HG02943 (cell line): ENCODE data around the gene TMEM184B.

Experiments used
- ATAC-seq: cut with Tn5 transposase; IDR thresholded peaks from one replicate; pipeline ENCODE4 v1.9.1; 2021; ENCODE audit warnings: mild to moderate bottlenecking, low read depth, moderate library complexity; ENCODE audit not compliant: unreplicated experiment

TMEM184B gene

DNA sequence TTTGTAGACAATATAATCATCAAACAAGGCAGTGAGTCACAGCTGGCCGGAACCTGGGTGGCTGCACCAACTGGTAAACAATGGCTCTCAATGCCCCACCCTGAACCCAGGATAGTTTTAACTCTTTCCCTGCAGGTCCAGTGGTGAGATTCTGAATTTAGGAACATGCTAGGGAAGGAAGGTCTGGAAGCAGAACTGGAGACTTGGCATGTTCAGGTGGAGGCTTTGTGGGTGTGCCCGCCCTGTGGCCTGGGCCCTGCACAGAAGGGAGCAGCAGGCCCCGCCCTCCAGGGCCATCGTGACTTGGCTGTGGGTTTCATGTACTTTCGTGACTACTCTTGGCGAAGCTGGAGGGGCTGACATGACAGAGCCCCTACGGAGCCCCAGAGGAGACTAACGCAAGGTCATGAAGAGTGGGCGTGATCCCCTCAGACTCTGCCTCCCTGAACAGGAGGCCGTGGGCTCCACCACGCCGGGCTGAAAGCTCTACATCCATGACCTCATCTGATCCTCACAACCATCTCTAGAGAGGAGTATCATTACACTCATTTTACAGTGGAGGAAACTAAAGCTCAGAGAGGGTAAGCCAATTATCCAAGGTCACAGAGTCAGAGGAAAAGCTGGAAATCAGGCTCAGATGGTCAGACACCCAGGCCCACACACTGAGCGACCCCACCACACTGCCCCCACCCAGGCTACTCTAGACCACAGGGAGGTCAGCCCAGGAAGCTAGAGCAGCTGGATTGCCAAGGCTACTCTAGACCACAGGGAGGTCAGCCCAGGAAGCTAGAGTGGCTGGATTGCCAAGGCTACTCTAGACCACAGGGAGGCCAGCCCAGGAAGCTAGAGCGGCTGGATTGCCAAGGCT, 43.7 kb downstream of the TMEM184B start:
- ATAC-seq, result no peak

DNA sequence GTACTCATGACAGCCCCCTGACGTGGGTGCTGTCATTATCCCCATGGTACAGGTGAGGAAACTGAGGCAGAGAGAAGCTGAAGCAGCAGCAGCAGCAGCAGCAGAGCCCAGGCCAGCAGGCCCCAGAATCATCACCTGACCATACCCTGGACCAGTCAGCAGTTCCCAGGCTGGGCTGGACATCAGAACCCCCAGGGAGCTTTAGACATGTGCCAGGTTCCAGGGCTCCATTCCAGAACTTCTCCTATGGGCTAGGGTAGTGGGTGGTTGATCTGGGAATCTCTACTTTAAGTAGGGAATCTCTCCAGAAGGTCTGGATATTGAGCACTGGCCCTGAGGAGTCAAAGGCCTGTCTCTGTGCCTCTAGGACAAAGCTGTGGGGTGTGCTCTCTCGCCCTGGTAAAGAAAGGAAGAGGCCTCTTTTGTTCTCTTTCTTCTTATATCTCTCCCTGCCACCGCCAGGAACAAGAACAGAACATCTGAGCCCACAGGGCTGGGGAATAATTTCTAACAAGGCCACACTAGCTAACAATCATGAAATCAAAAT, 44.4 kb downstream of the TMEM184B start:
- ATAC-seq, result no peak

DNA sequence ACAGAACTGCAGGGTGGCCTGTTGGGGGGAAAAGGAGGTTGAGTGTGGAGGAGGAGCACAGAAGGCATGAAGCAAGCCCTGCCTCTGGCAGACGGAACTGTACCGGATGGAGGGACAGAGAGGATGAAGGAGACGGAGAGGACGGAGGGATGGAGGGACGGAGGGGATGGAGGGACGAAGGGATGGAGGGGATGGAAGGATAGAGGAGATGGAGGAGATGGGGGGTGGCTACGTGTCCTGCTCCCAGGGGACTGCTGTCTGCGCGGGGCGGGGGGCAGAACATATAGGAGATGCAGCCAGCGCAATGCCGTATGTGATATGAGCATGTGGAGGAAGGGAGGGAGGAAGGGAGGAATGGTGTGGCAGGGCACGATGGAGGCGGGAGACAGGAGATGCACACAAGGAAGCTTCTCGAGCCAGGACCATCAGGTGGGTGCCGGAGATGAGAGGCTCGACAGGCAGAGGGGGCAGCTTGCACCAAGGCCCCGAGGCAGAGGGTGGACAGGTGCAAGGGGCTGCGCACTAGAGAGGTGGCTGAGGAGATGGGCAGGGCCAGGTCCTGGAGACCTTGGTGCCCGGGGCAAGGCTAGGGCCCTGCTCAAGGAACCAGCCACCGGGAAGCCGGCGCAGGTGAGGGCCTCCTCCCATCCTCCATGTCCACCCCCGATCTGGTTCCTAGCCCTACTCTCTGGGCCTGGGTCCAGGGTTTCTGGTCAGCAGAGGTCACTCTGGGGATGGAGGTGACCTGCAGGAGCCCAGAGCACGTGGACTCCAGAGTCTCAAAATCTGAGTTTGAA, 45.8 kb downstream of the TMEM184B start:
- no peak for ATAC-seq

DNA sequence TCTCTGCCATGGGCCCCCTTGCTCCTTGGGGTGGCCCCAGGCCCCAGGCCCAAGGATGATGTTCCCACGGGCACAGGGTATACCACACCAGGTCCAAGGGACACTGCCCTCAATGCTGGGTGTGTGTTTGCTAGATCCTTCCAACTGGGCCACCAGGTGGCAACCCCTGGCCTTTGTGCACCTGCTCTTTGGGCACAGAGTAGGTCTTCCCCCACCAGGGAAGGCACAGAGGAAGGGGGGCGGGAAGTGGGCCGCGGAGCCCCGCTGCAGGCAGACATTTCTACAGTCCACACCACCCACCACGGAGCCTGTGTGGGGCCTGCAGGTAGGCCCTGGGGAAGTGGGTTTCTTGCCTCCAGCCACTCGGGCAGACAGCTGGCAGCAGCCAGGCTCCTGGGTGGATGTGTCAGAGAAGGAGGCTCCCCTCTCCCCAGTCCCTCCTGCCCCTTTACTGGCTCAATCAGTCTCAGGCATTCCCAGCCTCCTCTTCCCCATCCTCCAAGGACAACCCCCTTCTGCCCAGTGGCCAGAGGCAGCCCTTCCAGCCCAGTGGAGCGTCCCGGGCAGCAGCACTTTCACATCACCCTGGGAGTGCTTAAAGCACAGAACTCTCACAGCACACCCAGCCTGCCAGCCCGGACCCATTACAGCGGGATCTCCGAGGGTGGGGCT, 49.4 kb downstream of the TMEM184B start:
- no peak for ATAC-seq

DNA sequence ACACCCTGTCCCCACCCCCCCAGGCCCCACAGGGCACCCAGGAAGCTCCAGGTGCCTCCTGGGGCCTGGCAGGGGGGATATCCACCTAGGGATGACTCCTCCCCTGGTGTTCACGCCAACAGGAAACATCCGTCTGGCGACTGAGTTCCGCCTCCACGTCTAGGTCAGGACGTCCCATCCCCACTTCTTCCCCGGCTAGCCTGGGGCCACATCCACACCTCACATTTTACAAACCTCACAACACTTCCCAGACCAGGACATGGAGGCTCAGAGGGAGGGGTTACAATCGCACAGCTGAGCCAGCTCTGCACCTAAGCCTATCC, 50.1 kb downstream of the TMEM184B start:
- ATAC-seq, result no peak

GRCh38 chr22:38221908-38222796, 50.7 kb downstream of the TMEM184B start:
- no peak for ATAC-seq

DNA sequence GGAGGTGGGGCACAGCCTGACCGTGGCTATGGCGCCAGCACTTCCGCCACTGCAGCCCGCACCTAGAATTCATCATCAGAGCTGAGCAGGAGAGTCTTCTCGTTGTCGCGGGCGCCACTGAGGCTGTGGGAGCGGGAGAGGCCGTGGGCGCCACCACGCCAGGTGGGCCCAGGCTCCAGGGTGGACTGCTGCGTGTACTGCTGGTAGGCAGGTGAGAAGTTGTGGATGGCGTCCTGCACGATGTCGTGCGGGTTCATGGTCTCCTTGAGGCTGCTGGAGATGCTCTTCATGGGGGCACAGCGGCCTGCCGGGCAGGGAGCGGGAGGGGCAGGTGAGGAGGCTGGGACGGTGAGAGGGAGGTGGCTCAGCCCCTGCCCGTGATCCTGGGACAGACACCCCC, 51.4 kb downstream of the TMEM184B start:
- no peak for ATAC-seq

DNA sequence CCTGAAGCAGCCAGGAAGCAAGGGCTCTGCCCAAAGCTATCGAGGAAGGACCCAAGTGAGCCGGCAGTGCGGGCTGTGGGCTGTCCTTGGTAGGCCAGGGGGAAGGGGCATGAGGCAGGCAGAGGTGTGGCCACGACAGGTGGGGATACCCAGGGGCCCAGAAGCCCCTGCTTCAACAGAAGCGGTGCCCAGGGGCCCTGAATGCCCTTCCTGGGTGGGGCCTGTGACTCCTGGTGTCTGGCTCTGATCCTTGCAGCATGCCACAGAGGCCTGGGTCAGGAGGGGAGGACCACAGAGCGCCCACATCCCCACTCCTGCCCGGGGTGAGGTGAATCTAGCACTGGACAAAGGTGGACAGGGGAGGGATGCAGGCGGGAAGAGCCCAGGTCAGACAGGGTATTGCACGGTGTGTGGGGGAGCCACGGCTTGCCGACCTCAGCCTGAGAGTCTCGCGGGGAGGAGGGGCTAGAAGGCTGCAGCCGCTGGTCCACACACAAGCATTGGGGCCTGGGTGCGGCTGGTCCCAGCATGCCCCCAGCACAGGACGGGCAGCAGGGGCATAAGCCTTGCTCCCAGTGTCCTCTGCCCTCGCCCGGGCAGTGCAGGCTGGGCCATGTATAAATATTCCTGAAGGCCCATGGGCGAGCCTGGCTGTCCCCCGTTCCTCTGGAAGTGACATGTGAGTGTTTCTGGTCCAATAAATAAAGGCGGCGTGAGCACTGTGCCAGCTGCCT, 52.0 kb downstream of the TMEM184B start:
- ATAC-seq, result no peak

DNA sequence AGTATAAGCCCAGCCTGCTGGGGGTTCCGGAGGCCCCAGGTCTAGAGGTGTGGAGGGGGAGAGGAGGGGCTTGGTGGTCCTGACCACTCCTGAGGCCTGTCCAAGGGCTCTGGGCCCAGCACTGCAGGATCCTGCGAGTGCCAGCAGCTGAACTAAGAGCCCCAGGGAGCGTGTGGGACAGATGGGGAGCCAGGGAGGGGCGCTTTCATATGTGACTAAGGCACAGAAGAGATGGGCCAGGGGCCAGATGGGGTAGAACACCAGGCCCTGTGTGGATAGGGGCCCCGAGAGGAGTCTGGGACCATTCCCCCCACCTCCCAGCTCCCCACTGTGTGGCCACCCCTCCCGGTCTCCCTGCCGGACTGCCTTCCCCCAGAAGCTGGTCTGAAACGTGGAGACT, 52.6 kb downstream of the TMEM184B start:
- no peak for ATAC-seq

GRCh38 chr22:38219632-38220031, 53.2 kb downstream of the TMEM184B start:
- no peak for ATAC-seq

GRCh38 chr22:38218661-38219622, 53.9 kb downstream of the TMEM184B start:
- ATAC-seq, result no peak

DNA sequence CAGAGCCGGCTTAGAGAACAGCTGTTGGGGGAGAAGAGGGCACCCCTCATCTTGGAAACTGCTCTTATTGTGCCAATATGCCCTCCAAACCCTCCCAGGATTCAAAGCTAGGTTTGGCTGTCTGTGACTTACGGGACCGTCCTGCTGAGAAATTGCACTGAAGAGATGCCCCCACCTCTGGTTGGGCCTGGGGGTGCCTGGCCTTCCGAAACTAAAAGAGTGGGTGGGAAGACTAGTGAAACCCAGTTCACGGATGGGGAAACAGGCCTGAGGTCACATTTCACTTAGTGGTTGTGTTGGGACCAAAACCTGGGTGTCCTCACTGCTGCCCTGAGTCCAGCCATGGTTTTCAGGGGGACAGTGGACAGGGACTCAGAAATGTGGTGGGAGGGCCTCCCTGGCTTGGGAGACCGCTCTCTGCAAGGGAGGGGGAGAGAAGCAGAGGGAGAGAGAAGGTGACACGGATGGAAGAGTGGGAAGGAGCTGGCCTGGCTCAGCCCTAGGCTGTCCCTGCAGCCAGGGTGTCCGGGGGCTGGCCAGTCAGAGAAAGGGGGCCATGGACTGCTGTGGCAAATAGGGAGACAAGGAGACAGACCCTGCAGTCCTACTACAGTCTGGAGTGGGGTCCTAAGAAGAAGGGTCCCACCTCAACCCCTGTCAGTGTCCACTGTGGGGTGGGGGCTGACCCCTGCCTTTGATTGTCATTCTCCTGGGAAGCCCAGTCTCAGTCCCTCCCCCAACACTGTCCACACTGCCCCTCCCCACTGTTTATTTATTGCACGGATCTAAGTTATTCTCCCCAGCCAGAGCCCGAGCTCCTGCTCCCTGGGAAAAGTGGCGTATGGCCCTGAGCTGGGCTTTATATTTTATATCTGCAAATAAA, 57.4 kb downstream of the TMEM184B start:
- no peak for ATAC-seq

DNA sequence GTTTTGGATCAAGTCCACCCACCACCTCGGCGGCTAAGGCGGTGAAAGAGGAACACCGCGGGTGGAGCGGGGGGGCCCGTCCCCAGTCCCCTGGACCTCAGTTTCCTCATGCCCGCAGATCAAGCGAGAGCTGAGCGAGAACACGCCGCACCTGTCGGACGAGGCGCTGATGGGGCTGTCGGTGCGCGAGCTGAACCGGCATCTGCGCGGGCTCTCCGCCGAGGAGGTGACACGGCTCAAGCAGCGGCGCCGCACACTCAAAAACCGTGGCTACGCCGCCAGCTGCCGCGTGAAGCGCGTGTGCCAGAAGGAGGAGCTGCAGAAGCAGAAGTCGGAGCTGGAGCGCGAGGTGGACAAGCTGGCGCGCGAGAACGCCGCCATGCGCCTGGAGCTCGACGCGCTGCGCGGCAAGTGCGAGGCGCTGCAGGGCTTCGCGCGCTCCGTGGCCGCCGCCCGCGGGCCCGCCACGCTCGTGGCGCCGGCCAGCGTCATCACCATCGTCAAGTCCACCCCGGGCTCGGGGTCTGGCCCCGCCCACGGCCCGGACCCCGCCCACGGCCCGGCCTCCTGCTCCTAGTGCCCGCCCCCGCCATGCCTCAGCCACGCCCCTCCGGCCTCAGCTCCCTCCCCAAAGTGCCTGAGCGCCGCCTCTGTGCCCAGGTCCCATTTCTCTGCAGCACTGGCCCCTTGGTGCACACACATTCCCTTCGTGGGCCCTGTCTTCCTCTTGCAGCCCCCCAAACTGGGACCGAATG, 58.3 kb downstream of the TMEM184B start:
- ATAC-seq, result no peak

DNA sequence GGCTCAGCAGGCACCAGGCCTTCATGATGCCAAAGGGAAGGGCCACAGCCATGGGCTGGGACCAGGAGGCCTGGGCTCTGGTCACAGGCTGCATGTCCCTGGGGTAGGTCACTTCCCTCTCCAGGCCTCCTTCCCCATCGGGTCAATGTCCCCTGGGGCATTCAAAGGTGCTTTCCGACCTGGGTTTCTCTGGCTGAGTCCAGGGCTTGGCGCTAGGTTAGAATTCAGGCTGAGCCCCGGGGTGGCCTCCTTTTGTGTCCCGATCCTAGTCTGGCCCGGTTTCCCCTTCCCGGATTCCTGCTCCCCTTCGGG, 58.9 kb downstream of the TMEM184B start:
- ATAC-seq, result no peak

- ATAC-seq, result no peak
Observed at GRCh38 chr22:38213319-38213989, 59.4 kb downstream of the TMEM184B start.

DNA sequence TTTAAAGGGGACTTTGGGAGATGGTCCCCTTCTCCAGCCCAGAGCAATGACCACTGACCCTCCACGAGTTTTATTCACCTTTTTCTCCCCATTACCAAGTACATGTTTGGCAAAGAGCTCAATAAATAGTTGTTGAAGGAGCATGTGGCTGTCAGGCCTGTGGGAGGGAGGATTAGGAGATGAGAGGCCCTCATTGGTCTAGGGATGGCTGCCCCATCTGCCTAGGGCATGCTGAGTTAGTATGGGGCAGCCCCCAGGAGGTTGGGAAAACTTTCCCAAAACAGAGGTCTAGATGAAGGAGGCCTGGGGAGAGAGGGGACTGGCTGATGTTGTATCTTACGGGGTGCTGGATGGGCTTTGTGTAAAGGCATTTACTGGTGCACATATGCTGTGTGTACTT, 60.4 kb downstream of the TMEM184B start:
- ATAC-seq, result no peak
